Measurements from ENCODE around the gene HPCAL1.

The HPCAL1 gene

DNA sequence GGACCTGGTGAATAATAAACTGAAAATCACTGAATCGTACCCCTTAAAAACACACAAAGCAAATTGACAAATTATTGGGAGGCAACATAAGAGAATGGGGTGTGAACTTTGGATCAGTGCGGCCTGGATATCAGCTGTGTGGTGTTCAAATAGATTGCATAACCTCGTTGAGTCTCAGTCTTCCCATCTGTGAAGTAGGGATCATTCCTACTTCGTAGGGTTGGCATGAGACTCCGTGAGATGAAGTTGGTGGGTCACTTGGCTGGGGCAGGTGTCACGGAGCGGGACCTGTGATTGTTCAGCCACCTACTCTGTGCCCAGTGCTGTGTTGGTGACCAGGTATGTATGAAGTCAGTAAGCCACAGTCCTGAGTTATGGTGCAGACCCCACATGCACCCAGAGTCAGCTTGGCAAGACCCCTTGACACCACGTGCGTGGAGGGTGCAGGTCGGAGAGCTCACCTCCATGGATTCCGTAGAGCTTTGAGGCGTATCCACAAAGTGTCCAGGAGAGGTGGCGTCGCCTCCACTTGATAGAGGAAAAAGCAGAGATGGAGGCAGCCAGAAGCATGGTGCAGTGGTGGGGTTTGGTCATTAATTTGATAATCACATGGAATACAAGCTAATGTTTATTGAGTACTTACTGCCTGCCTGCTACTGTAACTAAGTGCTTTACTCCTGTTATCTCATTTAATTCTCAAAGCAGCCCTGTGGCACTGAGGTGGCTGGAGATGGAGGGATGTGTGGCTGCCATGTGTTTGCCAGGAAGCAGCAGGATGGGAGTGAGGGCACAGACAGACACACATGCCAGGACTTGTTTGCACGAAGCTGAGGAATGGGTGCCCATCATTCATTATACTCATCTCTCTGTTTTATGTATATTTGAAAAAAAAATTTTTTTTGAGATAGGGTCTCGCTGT is 35.8 kb downstream of the HPCAL1 start:
- DNase-seq: no peak

DNA sequence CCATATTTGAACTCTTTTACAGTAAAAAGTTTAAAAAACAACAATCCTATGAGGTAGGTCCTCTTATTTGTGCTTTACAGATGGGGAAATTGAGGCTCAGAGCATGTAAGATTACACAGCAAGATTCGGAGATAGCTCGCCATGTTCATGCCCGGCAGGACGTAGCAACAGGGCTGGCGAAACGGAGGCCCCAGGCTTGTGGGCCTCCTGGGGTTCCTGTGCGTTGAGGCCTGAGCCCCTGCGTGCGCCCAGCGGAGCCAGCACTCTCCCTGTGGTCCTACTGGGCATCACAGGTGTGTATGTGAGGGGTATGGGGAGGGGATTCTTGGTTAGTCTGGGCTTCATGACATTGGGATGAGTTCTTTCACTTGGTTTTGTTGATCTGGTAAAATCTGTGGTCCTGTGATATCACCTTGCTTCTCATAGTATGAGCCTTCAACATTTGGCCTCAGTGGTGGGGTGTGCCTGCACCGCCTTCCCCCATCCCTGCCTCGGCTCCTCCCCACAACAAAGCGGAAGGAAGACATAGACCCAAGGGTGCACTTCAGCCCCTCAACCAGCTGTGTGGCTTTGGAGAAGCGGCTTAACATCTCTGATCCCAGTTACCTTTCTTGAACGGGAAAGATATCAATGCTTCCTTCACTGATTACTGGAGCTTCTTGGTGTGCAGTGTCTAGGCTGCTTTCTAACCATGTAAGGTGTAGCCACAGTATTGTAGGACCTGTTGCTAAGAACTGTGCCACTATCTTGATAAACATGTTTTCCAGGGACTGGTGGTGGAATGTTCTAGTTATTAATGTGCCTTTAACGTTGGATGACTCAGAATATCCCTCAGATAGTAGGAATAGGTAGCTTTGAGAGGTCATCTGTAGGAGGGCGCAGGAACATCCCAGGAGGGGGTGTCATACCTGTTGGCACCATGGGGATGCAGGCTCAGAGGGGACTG is 37.2 kb downstream of the HPCAL1 start:
- DNase-seq: no peak

DNA sequence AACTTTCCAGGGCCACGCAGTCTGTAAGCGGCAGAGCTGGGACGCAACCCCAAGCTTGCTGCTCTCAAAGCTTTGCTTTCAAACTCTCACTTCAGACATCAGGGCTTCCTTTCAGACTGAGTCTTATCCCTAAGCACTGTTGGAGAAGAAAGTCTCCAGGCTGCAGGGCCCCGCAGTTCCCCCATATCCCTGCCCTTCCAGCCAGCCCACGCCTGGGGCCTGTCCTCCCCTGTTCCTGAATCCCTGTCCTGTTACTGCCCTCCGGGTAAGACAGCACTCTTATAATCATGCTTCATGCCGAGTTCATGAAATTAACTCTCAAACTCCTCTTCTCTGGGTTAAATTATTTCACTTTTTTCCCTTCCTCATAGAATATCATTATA is 37.9 kb downstream of the HPCAL1 start:
- no peak for DNase-seq

DNA sequence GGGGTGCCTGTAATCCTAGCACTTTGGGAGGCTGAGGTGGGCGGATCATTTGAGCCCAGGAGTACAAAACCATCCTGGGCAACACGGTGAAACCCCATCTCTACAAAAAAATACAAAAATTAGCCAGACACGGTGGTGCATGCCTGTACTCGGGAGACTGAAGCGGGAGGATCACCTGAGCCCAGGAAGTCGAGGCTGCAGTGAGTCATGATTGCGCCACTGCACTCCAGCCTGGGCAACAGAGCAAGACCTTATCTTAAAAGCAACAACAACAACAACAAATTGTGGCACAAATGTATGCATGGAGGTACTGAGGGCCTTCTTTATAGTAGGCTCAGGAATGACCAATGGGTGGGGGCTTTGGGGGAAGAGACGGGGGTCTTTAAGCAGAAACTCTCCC is 38.5 kb downstream of the HPCAL1 start:
- DNase-seq: no peak

DNA sequence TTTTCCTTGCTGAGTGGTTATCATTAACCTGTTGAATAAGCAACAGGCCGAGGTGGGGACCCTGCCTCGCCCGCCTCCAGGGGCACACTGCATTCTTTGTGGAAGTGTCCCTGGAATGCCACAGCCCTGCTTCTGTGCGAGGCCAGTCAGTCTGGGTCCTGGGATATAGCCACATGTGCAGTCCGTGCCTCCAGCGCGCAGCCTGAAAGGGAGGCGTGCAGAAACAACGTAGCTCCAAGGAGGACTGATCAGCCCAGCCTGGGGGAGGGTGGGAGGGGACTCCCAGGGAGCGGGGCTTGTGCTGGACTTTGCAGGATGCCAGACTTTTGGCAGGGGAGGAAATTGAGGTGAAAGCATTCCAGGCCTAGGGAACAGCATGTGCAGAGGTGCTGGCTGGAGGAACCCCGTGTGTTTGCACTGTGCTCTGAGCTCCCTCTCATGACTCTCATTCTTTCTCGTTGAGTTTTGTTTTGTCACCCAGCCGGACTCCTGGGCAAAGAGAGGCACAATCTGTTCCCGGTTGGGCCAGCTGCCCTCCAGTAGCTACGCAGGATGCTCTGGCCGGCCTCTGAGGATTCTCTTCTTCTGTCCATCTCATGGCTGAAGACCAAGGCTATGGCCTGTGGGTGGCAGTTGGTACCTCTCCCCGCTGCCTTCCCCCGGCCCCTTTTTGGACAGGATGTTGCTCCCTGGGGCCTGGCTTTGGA is 39.7 kb downstream of the HPCAL1 start:
- no peak for DNase-seq

DNA sequence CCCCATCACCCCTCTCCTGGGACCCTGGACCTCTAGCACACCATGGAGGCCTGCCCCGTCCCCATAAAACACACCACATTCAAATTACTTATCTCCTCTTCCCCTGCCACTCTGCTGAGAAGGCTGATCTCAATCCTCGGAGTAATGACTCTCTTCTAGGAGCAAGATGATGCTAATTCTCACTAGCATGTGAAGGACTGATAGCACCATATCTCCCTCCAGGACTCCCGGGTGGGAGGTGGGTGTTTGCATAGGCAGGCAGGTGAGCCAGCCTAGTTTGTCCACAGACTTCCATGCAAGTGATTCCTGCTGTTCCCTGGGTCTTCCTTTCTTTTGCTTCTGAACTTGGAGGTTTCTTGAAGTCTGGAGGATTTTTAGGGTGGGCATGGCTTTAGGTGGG is 40.5 kb downstream of the HPCAL1 start:
- DNase-seq: no peak

DNA sequence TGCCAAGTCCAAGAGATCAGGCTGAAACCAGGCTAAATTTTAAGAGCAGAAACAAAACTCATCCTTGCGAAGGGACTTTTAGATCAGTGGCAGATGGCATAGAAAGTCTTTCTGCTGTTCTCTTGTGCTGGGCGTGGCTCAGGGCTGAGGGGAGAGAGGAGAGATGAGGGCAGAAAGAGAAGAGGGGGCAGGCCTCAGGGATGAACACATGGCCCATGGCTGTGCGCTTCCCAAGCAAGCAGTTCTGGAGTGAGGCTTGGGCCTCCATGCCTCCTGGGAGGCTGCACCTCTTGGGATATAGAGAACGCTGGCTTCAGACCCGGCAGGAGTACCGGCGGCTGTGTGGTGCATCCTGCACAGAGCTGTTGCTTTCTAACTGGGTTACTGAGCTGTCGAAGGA is 41.0 kb downstream of the HPCAL1 start:
- no peak for DNase-seq

DNA sequence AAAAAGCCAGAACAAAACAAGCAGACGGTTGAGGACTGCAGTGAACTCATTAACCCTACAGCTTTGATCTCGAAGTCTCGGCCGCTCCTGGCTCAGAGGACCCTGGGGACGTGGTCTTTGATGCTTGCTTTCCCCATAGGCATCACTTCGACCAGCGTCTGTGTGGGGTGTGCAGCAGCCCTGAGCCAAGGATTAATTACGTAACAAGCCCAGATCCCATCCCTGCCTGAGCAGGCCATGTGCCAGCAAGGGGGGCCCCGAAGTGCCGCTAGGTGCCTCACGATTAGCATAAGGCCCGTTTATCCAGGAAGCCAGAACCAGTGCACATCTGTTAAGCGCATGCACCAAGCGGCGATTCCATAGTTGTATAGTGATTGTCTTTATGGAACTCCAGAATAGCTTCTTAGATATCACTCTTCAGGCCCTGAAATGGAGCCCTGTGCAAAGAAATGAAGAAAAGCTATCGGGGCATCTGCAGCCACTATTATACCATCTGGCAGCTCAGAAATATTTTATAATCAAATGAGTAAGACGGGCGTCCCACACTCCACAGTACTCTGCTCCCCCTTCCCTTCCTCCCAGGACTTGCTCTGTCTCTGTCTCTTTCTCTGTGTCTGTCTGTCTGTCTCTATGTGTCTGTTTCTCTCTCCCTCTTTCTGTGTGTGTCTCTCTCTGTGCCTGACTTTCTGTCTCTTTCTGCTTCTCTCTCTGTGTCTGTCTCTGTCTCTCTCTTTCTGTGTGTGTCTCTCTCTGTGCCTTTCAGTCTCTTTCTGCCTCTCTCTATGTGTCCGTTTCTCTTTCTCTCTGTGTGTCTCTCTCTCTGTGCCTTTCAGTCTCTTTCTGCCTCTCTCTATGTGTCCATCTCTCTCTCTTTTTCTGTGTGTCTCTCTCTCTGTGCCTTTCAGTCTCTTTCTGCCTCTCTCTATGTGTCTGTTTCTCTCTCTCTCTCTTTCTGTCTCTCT is 41.7 kb downstream of the HPCAL1 start:
- DNase-seq: no peak

DNA sequence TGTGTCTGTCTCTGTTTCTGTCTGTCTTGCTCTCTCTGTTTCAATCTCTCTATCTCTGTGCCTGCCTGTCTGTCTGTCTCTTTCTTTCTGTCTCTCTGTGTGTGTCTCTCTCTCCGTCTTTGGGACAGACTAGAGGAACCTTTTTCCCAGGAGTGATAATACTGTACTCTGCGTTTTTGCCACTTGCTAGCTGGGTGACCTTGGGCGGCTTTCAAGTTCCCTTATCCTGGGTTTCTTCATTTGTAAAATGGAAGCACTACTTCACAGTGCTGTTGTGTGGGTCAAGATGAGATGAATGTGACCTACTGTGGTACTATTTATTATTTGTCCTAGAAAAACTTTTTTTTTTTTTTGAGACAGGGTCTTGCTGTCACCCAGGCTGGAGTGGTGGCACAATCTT is 42.4 kb downstream of the HPCAL1 start:
- DNase-seq: no peak

DNA sequence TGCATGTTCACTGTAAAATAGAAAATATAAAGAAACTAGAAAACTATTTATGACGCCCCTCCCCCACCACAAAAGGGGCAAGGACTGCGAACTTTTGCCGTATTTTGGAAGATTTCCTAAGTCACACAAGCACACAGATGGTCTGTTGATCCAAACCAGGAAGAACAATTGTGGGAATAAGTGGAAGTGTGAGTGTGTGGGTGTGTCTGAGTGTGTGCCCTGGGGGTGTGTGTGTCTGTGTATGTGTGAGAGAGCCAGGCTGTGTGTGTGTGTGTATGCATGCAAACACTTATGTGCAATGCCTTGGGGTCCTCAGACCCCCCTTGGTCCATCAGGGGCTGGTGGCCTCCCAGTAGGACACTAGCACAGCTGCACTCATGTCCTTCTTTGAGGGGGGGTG is 43.1 kb downstream of the HPCAL1 start:
- DNase-seq: no peak

DNA sequence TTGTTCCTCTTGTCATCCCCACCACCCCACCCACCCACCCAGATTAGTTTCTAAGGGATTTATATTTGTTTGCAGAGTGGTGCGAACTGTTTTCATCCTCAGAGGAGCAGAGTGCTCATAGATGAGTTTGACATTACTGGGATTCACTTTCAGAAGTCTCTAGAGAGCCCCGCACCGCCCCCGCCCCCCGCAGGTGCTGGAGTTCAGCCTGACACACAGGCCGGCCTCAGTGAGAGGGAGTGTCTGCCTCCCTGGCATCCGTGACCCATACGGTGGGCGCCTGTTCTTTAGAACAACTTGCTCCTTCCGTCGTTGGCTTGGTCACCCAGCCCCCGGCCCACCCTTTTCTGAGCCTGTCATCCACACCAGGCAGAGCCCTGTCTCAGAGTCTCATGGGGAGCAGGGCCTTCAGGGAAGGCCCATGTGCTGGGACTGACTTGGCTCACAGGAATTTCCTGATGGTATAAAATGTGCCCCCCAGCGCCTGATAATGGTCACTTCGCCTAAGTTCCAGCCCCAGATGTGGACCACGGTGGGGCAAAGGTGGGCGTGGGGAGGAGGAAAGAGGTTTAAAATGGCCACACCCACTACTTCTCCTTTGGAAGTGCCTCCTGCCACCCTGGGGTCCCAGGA is 44.3 kb downstream of the HPCAL1 start:
- DNase-seq: no peak

DNA sequence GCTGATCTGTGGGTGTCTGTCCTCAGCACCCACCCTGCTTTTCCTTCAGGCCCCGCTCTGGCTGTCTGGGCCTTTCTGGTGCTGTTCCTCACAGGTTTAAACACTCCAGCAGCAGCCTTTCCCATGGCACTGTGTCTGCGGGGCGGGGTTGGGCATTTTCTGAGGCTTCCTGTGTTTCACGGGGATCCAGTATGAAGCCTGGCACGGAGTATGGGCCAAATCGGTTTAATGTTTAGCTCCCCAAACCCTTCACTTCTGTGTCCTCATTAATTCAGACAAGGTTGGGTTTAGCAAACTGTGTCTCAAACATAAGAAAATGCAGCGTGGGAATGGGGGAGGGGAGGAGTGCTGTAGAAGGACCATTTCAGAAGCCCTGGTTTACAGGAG is 44.9 kb downstream of the HPCAL1 start:
- DNase-seq: no peak

DNA sequence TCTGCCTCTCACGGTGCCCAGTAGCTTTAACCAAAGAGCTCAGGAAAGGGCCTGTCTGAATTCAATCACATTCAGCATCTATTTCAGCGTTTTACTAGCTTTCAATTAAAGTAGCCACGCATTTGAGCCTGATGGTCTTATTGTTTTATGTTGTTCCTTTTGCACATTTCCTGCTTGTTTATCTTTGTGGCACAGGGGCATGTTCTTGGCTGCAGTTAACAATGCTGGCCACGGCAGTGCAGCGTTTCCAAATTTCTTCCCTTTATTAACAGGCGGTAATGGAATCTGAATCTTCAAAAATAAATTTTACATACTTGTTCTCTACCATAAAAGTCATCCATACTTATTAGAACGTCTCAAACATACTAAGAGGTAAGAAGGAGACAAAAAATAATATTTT is 46.2 kb downstream of the HPCAL1 start:
- DNase-seq: no peak

DNA sequence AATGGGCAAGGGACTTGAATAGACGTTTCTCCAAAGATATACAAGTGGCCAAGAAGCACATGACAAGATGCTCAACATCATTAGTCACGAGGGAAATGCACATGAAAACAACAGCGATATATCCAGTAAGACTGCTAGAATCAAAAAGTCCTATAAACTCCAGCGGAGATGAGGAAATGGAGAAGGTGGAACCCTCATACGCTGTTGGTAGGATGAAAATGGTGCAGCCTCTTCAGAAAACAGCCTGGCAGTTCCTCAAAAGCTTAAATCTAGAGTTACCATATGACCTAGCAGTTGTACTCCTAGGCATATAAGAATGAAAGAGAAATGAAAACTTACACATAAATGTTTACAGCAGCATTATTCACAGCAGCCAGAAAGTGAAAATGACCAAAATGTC is 48.1 kb downstream of the HPCAL1 start:
- no peak for DNase-seq

DNA sequence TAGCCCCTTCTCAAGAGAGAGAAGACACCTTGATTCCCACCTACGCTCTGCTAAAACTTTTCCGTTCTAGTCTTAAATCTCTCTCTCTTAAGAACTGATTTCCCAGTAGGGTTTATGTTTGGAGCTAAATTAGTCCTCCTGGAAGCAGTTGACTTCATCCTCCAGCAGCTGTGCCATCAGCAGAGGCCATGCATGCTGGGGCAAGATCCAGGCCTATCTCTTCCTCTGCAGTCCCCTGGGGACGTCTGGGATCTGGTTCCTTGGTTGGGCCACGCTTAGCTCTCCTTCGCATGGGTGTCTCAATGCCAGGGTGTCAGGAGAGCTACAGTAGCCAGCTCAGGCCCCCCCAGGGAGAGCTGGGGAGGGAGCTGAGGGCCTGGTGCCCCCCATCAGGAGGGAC is 49.7 kb downstream of the HPCAL1 start:
- no peak for DNase-seq

DNA sequence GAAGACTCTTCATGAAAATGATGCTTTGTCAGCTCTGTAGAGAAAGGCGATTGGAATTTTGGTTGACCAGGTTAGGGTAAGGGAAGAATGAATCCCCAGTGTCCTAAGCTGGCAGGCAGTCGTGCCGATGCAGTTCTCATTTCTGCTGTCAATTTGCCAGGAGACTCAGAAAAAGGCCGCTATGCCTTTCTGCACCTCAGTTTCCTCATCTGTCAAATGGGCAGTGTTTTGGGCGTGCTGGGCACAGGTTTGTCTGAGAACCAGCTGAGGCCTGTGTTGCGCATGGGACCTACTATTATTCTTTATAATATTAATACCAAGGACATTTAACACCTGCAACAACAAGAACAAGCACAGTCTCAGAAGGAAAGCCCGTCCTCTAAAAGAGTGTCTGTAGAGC is 50.3 kb downstream of the HPCAL1 start:
- no peak for DNase-seq

DNA sequence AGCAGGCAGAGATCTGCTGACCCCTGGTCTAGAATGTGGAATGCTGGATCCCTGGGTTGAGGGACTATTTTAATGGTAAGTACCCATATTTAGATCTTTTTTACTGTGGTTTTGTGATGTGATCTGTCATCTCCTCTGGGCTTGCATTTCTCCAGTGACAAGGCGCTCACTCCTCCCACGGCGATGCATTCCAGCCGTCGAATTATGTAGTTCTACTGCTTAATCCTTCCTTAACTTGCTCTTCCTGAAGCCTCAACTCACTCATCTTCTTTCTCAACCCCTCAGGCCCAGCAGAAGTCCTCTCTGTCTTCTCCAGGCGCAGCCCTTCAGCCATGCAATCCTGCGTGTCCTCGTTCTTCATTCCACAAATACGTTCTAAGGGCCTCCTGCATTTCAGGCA is 51.2 kb downstream of the HPCAL1 start:
- no peak for DNase-seq

DNA sequence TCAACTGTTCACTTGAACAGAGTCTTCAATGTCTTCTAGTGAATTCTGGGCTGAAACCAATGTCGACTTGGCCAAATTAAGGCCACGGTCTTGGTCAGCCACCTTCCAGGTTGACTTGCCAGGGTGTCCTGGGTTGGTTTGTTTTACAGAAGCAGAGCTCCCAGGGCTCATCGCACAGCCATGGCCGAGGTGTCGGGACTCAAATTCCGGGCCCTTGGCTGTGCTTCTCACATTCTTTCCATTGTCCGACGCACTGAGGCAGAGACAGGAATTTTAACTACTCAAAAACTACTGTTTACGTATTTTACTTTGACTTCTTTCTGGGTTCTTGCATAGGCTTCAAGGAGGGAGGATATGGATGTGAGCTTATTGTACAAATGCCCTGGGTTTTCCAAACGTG is 51.7 kb downstream of the HPCAL1 start:
- no peak for DNase-seq

DNA sequence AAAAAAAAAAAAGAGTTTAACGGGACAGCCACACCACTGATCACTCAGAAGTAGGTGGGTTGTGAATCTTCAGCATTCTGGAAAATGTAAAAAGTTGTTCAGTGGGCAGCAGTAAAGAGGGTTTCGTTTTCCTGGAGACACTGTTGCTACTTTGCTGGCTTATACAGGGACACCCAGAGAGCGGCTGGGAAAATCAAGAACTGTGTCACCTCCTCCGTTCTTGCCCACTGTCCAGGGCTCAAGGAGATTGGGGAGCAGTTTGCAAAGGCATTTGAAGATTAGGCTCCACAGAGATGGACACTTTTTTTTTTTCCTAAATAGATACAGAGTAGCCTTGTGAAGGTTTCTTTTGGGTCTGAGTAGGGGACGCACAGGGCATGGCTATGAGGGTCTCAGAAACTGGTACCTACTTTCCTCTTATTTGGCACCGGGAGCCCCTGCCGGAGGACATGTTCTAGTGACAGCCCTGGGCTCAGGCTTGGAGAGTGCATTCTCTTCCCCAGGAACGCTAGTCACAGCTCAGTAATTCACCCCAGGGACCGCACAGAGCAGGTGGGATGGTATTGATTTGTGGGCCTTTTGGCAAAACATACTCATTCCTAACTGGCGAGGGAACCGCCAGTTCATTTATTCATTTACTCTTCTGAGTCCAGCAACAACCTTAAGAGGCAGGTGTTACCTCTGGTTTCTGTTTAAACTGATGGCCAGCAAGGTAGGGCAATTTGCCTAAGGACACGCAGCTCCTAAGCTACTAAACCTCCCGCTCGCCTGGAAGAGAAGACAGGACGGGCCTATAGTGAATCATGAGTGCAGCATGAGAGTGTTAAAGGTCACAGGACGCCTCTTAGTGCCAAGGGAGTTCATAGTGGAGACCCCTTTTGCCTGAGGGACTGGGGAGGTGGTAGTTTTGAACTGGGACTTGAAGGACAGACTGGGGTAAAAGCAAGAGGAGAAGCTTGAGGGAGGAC is 53.1 kb downstream of the HPCAL1 start:
- no peak for DNase-seq

DNA sequence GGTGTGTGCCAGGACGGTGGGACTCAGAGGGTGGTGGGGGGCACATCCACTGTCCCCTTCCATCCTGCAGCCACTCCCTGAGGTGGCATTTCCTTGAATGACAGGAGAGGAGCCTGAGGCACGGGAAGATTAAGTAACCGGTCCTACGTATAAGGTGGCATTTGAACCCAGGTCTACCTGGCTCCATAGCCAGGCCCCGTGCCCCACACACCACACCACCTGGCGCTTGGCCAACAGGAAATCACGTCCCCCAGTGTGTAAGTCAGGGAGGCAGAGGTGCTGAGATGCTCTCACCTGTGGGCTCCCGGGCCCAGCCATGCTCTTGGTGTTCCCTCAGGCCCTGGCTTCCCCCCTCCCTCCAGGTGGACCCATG is 53.7 kb downstream of the HPCAL1 start:
- DNase-seq: no peak
